ENCODE data around the gene ACBD3.

The ACBD3 gene

GRCh38 chr1:226201029-226201593 is 14.6 kb upstream of the ACBD3 start:
- DNase-seq, result no peak

- DNase-seq, result no peak
Observed at GRCh38 chr1:226199971-226200370, 13.4 kb upstream of the ACBD3 start.

GRCh38 chr1:226195144-226195543 is 8.6 kb upstream of the ACBD3 start:
- peak; percentile 51 for DNase-seq

- DNase-seq, result no peak
Observed at GRCh38 chr1:226187380-226187779, 839 bp upstream of the ACBD3 start.

GRCh38 chr1:226187019-226187322 is 430 bp upstream of the ACBD3 start:
- DNase-seq, result no peak

GRCh38 chr1:226185141-226186036 is 1.2 kb downstream of the ACBD3 start:
- no peak for DNase-seq

- DNase-seq, result peak; percentile 18
Observed at GRCh38 chr1:226181996-226182714, 4.4 kb downstream of the ACBD3 start.

- DNase-seq, result no peak
Observed at GRCh38 chr1:226176870-226177269, 9.7 kb downstream of the ACBD3 start.

- DNase-seq, result no peak
Observed at GRCh38 chr1:226172589-226172988, 14.0 kb downstream of the ACBD3 start.

GRCh38 chr1:226166341-226166740 is 20.2 kb downstream of the ACBD3 start:
- no peak for DNase-seq

- DNase-seq, result no peak
Observed at GRCh38 chr1:226164154-226164553, 22.4 kb downstream of the ACBD3 start.

GRCh38 chr1:226162898-226163297 is 23.6 kb downstream of the ACBD3 start:
- no peak for DNase-seq

- no peak for DNase-seq
Observed at GRCh38 chr1:226158983-226159382, 27.6 kb downstream of the ACBD3 start.

- no peak for DNase-seq
Observed at GRCh38 chr1:226158457-226158856, 28.1 kb downstream of the ACBD3 start.

GRCh38 chr1:226157761-226158316 is 28.7 kb downstream of the ACBD3 start:
- no peak for DNase-seq

- no peak for DNase-seq
Observed at GRCh38 chr1:226154593-226154992, 31.9 kb downstream of the ACBD3 start.

- DNase-seq, result no peak
Observed at GRCh38 chr1:226149806-226150205, 36.7 kb downstream of the ACBD3 start.

GRCh38 chr1:226148121-226148648 is 38.4 kb downstream of the ACBD3 start:
- no peak for DNase-seq

- DNase-seq, result no peak
Observed at GRCh38 chr1:226144045-226144444, 42.5 kb downstream of the ACBD3 start.

GRCh38 chr1:226135709-226136108 is 50.8 kb downstream of the ACBD3 start:
- DNase-seq, result no peak

GRCh38 chr1:226135059-226135651 is 51.4 kb downstream of the ACBD3 start:
- DNase-seq, result peak; percentile 79

GRCh38 chr1:226134170-226135058 is 52.1 kb downstream of the ACBD3 start:
- no peak for DNase-seq
